NCI-H1417 treated with DMSO at 0.1 percent for 48 hours (cell line): ENCODE measurements around the gene MTHFSD.
"Not testable (repeated sequence)": the region's sequence is repeated elsewhere in the genome, so short reads cannot be mapped to it uniquely, and the experiment has no call there.

ENCODE experiments used
- DNase-seq: peaks from one replicate; lab custom pipeline; 2025; lab: John Stamatoyannopoulos, UW

The MTHFSD gene

GRCh38 chr16:86554917-86555703, at the start of gene MTHFSD:
Gene MTHFSD, minus strand, starts transcription at chr16:86555235. Its CDS starts 51 bp downstream, at chr16:86555184.
- no peak for DNase-seq

GRCh38 chr16:86604436-86605193, 49.6 kb upstream of the MTHFSD start:
- no peak for DNase-seq

- DNase-seq, result no peak
Measured at GRCh38 chr16:86602521-86602920, 47.5 kb upstream of the MTHFSD start.

- no peak for DNase-seq
Measured at GRCh38 chr16:86601356-86601755, 46.3 kb upstream of the MTHFSD start.

GRCh38 chr16:86598607-86599565, 43.9 kb upstream of the MTHFSD start:
- no peak for DNase-seq

GRCh38 chr16:86597880-86598606, 43.0 kb upstream of the MTHFSD start:
- DNase-seq, result no peak

GRCh38 chr16:86597126-86597879, 42.3 kb upstream of the MTHFSD start:
- DNase-seq, result no peak

GRCh38 chr16:86595983-86596605, 41.1 kb upstream of the MTHFSD start:
- no peak for DNase-seq

- DNase-seq, result no peak
Measured at GRCh38 chr16:86594721-86595120, 39.7 kb upstream of the MTHFSD start.

GRCh38 chr16:86593913-86594620, 39.0 kb upstream of the MTHFSD start:
- DNase-seq, result no peak

GRCh38 chr16:86591270-86591669, 36.2 kb upstream of the MTHFSD start:
- DNase-seq, result no peak

- DNase-seq, result no peak
Measured at GRCh38 chr16:86590501-86591144, 35.6 kb upstream of the MTHFSD start.

- not testable (repeated sequence) for DNase-seq
Measured at GRCh38 chr16:86587955-86588354, 32.9 kb upstream of the MTHFSD start.

GRCh38 chr16:86587487-86587886, 32.5 kb upstream of the MTHFSD start:
- DNase-seq, result no peak

GRCh38 chr16:86585821-86586611, 31.0 kb upstream of the MTHFSD start:
- no peak for DNase-seq

- no peak for DNase-seq
Measured at GRCh38 chr16:86584726-86585721, 30.0 kb upstream of the MTHFSD start.
